Glutamatergic neuron (in vitro differentiated cells): Measurements from ENCODE around the gene FAM98A. TPM values are rescaled to one million over a fixed set of nuclear protein-coding genes. Genes with fewer than 3 reads are reported as not detected.

ENCODE experiments used
- DNase-seq: peaks from one replicate; pipeline ENCODE4 v3.0.0; 2022
- H3K27ac Mint-ChIP-seq: one replicate; pipeline ENCODE4 v1.8.0; 2020; ENCODE audit warnings: mild to moderate bottlenecking, mixed read lengths, inconsistent platforms; ENCODE audit not compliant: unreplicated experiment
- H3K27me3 Mint-ChIP-seq: one replicate; pipeline ENCODE4 v1.8.0; 2020; ENCODE audit warnings: mild to moderate bottlenecking, moderate library complexity, mixed read lengths, inconsistent platforms; ENCODE audit not compliant: unreplicated experiment
- H3K36me3 Mint-ChIP-seq: one replicate; pipeline ENCODE4 v1.8.0; 2020; ENCODE audit warnings: mild to moderate bottlenecking, mixed read lengths, inconsistent platforms; ENCODE audit not compliant: unreplicated experiment
- H3K4me1 Mint-ChIP-seq: one replicate; pipeline ENCODE4 v1.8.0; 2020; ENCODE audit warnings: mild to moderate bottlenecking, low read depth, mixed read lengths, inconsistent platforms; ENCODE audit not compliant: unreplicated experiment
- H3K4me3 Mint-ChIP-seq: one replicate; pipeline ENCODE4 v1.8.0; 2020; ENCODE audit warnings: mild to moderate bottlenecking, mixed read lengths, inconsistent platforms; ENCODE audit not compliant: unreplicated experiment
- H3K9me3 Mint-ChIP-seq: one replicate; pipeline ENCODE4 v1.8.0; 2020; ENCODE audit warnings: mild to moderate bottlenecking, moderate library complexity, mixed read lengths, inconsistent platforms; ENCODE audit not compliant: unreplicated experiment
- total RNA-seq: library from RNA; stranded (reverse); fragmentation: NEBNext Ultra II Directional; extraction: Animal tissue kit (Norgen Biotek cat#: 25700); gene quantifications from one replicate; pipeline ENCODE4 v1.2.1, GENCODE V29; 2021; ENCODE audit not compliant: unreplicated experiment
- TF ChIP-seq, protein P1 (sequence below): fragments of 200-600 bp; sonication (generic); IDR thresholded peaks from one replicate; pipeline ENCODE4 v1.5.0; 2021; ENCODE audit not compliant: partially characterized antibody, unreplicated experiment

Gene FAM98A
- total RNA-seq, 1 donor from 2014 or later, result 38.9 TPM

GRCh38 chr2:33607251-33607721, 8.2 kb upstream of the FAM98A start:
- Mint-ChIP-seq H3K4me3 (no peak overlapping the region), H3K27me3 (peaks cover 2% of the 10 kb centered on the region), H3K9me3 (peaks cover 1% of the 10 kb centered on the region), H3K27ac (no peak overlapping the region), H3K36me3 (no peaks in the 10 kb centered on the region), H3K4me1 (no peaks in the 10 kb centered on the region)
- TF ChIP-seq, protein P1, sequence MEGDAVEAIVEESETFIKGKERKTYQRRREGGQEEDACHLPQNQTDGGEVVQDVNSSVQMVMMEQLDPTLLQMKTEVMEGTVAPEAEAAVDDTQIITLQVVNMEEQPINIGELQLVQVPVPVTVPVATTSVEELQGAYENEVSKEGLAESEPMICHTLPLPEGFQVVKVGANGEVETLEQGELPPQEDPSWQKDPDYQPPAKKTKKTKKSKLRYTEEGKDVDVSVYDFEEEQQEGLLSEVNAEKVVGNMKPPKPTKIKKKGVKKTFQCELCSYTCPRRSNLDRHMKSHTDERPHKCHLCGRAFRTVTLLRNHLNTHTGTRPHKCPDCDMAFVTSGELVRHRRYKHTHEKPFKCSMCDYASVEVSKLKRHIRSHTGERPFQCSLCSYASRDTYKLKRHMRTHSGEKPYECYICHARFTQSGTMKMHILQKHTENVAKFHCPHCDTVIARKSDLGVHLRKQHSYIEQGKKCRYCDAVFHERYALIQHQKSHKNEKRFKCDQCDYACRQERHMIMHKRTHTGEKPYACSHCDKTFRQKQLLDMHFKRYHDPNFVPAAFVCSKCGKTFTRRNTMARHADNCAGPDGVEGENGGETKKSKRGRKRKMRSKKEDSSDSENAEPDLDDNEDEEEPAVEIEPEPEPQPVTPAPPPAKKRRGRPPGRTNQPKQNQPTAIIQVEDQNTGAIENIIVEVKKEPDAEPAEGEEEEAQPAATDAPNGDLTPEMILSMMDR, result no peak
- no peak for DNase-seq

- H3K27me3 Mint-ChIP-seq, result peaks cover 2% of the 10 kb centered on the region
- no peak for DNase-seq
- no peaks in the 10 kb centered on the region for H3K36me3 Mint-ChIP-seq
- peaks cover 1% of the 10 kb centered on the region for H3K9me3 Mint-ChIP-seq
- H3K4me1 Mint-ChIP-seq, result no peaks in the 10 kb centered on the region
- H3K27ac Mint-ChIP-seq, result no peak overlapping the region
- TF ChIP-seq, protein P1, result no peak
- H3K4me3 Mint-ChIP-seq, result no peak overlapping the region
Observed at GRCh38 chr2:33606622-33607021, 7.5 kb upstream of the FAM98A start.

DNA sequence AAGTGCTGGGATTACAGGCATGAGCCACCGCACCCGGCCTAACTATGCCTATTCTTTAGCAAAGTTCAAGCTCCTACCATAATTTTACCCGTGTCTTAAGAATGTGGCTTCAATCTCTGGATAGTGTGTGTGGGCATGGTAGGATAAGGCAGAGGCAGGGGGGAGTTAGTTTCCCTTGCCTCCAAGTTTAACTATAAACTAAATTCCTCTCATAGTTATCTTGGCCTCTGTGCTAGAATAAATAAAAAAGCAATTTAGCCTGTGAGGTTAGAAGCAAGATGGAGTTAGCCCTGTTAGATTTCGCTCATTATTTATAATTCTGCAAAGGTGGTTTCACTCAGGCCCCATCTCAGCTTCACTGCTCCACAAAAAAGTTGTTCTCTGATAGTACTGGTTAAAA, 7.0 kb upstream of the FAM98A start:
- Mint-ChIP-seq H3K4me3 (no peak overlapping the region), H3K27me3 (peaks cover 2% of the 10 kb centered on the region), H3K36me3 (no peaks in the 10 kb centered on the region), H3K27ac (no peak overlapping the region), H3K9me3 (peaks cover 1% of the 10 kb centered on the region), H3K4me1 (no peaks in the 10 kb centered on the region)
- no peak for DNase-seq
- TF ChIP-seq, protein P1, result no peak

DNA sequence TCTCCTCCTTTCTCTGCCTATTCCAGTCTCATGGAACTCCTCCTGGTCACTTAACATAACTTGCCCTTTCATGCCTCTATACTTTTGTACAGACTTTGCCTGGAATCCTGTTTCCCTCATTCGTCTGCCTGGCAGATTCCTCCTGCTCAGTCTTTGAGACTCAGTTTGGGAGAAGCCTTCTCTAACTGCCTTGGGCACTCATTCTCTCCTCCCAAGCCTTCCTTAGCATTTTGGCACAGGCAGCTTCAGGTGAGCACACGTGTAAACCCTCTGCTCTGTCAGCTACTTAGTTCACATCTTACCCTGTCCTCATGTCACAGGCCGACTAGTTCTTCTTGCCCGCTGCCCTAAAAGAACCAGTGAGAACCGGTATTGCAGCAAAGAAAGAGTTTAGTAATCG, 6.0 kb upstream of the FAM98A start:
- no peaks in the 10 kb centered on the region for H3K9me3 Mint-ChIP-seq
- no peaks in the 10 kb centered on the region for H3K4me1 Mint-ChIP-seq
- no peak overlapping the region for H3K4me3 Mint-ChIP-seq
- H3K27me3 Mint-ChIP-seq, result peaks cover 2% of the 10 kb centered on the region
- TF ChIP-seq, protein P1, result no peak
- no peak overlapping the region for H3K27ac Mint-ChIP-seq
- no peak for DNase-seq
- H3K36me3 Mint-ChIP-seq, result no peaks in the 10 kb centered on the region

GRCh38 chr2:33603416-33603815, 4.3 kb upstream of the FAM98A start:
- TF ChIP-seq, protein P1, result no peak
- Mint-ChIP-seq H3K36me3 (no peaks in the 10 kb centered on the region), H3K27ac (no peak overlapping the region), H3K4me3 (no peak overlapping the region), H3K4me1 (peaks cover 2% of the 10 kb centered on the region), H3K27me3 (peaks cover 6% of the 10 kb centered on the region), H3K9me3 (peaks cover 8% of the 10 kb centered on the region)
- no peak for DNase-seq
